ENCODE results near the gene IKZF1. TPM values are rescaled to one million over a fixed set of nuclear protein-coding genes. Genes with fewer than 3 reads are reported as not detected.

The IKZF1 gene
- total RNA-seq, 1 experiment from 2014 or later = 2.3 TPM

DNA sequence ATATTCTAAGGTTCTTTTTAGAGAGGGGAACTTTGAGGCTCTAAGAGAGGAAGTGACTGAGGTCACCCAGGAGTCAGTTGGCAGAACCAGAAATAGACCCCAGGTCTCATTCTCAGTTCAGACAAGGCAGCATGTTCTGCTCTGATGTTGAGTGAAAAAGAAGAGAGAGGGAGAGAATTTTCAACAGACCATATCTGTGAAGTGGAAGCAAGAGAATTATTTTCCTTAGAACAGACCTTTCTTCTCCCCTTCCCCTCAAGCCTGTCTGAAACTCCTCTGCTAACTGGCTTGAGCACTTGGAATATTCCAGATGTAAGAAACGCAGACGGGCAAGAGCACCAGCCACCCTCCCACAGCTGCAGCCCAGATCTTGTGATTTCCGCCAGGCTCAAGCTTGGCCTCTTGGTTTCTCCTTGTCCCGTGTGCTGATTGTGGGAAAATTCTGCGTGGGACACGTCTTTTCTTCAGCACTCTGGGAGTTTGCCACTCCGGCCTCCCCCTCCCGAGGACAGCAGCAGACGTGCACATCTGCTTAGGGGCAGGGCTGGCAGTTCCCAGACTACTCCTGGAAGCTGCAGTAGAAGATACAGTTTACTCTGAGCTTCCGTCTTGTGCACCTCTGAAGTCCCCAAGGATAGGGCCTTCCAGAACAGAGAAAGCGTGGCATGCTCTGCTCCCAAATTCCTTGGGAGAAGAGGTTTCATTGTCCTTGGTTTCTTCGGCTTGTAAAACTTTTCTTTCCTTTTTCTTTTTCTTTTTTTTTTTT lies 22.7 kb upstream of the IKZF1 start:
- Mint-ChIP-seq H3K36me3 (no peaks in the 10 kb centered on the region), H3K9me3 (no peaks in the 10 kb centered on the region), H3K4me1 (no peaks in the 10 kb centered on the region), H3K27ac (no peak overlapping the region), H3K4me3 (no peak overlapping the region), H3K27me3 (ENCODE audit: low read depth) (peaks cover 4% of the 10 kb centered on the region)
- ATAC-seq (no peak), DNase-seq (ENCODE audit: low spot score) (no peak)
- CTCF ChIA-PET = interaction anchor here (1.0 kb wide), 1 partner anchor 8 kb away, joined by 3 read pairs; no protein-coding TSS in a partner anchor
- no peak for TF ChIP-seq ZNF219 (CRISPR knock-in tag; IDR thresholded peaks at IDR 0.05; ENCODE audit: borderline replicate concordance)
- no peak for TF ChIP-seq ZNF423 (CRISPR knock-in tag; IDR thresholded peaks at IDR 0.05)
- TF ChIP-seq SP1 (CRISPR knock-in tag; conservative IDR thresholded peaks at IDR 0.05) = no peak
- TF ChIP-seq PRRX2 (CRISPR knock-in tag; IDR thresholded peaks at IDR 0.05) = no peak
- TF ChIP-seq JAZF1 (CRISPR knock-in tag; IDR thresholded peaks at IDR 0.05) = no peak
- TF ChIP-seq IRF2 (CRISPR knock-in tag; IDR thresholded peaks at IDR 0.05; ENCODE audit: borderline replicate concordance, low read depth) = no peak
- TF ChIP-seq RELA (CRISPR knock-in tag; IDR thresholded peaks at IDR 0.05; ENCODE audit: borderline replicate concordance) = no peak
- TF ChIP-seq, protein P1, sequence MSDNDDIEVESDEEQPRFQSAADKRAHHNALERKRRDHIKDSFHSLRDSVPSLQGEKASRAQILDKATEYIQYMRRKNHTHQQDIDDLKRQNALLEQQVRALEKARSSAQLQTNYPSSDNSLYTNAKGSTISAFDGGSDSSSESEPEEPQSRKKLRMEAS (CRISPR knock-in tag; IDR thresholded peaks at IDR 0.05) = no peak
- no peak for TF ChIP-seq ZNF317 (CRISPR knock-in tag; IDR thresholded peaks at IDR 0.05; ENCODE audit: borderline replicate concordance, low read depth)
- TF ChIP-seq GRHL2 (CRISPR knock-in tag; IDR thresholded peaks at IDR 0.05; ENCODE audit: insufficient replicate concordance, severe bottlenecking) = no peak
- no peak for TF ChIP-seq NFE2L1 (CRISPR knock-in tag; IDR thresholded peaks at IDR 0.05)
- no peak for TF ChIP-seq GABPB1 (CRISPR knock-in tag; IDR thresholded peaks at IDR 0.05)
- TF ChIP-seq ZNF532 (CRISPR knock-in tag; IDR thresholded peaks at IDR 0.05; ENCODE audit: borderline replicate concordance) = no peak
- TF ChIP-seq NFYB (CRISPR knock-in tag; conservative IDR thresholded peaks at IDR 0.05; ENCODE audit: low read depth) = no peak
- TF ChIP-seq, protein P2, sequence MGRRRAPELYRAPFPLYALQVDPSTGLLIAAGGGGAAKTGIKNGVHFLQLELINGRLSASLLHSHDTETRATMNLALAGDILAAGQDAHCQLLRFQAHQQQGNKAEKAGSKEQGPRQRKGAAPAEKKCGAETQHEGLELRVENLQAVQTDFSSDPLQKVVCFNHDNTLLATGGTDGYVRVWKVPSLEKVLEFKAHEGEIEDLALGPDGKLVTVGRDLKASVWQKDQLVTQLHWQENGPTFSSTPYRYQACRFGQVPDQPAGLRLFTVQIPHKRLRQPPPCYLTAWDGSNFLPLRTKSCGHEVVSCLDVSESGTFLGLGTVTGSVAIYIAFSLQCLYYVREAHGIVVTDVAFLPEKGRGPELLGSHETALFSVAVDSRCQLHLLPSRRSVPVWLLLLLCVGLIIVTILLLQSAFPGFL (CRISPR knock-in tag; IDR thresholded peaks at IDR 0.05; ENCODE audit: borderline replicate concordance) = no peak
- TF ChIP-seq FOXP1 (CRISPR knock-in tag; IDR thresholded peaks at IDR 0.05; ENCODE audit: borderline replicate concordance) = no peak
- TF ChIP-seq, protein P3, sequence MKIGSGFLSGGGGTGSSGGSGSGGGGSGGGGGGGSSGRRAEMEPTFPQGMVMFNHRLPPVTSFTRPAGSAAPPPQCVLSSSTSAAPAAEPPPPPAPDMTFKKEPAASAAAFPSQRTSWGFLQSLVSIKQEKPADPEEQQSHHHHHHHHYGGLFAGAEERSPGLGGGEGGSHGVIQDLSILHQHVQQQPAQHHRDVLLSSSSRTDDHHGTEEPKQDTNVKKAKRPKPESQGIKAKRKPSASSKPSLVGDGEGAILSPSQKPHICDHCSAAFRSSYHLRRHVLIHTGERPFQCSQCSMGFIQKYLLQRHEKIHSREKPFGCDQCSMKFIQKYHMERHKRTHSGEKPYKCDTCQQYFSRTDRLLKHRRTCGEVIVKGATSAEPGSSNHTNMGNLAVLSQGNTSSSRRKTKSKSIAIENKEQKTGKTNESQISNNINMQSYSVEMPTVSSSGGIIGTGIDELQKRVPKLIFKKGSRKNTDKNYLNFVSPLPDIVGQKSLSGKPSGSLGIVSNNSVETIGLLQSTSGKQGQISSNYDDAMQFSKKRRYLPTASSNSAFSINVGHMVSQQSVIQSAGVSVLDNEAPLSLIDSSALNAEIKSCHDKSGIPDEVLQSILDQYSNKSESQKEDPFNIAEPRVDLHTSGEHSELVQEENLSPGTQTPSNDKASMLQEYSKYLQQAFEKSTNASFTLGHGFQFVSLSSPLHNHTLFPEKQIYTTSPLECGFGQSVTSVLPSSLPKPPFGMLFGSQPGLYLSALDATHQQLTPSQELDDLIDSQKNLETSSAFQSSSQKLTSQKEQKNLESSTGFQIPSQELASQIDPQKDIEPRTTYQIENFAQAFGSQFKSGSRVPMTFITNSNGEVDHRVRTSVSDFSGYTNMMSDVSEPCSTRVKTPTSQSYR (CRISPR knock-in tag; IDR thresholded peaks at IDR 0.05) = no peak
- no peak for TF ChIP-seq SMAD4 (CRISPR knock-in tag; IDR thresholded peaks at IDR 0.05)
- TF ChIP-seq, protein P4, sequence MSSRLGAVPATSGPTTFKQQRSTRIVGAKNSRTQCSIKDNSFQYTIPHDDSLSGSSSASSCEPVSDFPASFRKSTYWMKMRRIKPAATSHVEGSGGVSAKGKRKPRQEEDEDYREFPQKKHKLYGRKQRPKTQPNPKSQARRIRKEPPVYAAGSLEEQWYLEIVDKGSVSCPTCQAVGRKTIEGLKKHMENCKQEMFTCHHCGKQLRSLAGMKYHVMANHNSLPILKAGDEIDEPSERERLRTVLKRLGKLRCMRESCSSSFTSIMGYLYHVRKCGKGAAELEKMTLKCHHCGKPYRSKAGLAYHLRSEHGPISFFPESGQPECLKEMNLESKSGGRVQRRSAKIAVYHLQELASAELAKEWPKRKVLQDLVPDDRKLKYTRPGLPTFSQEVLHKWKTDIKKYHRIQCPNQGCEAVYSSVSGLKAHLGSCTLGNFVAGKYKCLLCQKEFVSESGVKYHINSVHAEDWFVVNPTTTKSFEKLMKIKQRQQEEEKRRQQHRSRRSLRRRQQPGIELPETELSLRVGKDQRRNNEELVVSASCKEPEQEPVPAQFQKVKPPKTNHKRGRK (CRISPR knock-in tag; IDR thresholded peaks at IDR 0.05; ENCODE audit: borderline replicate concordance) = no peak
- TF ChIP-seq OVOL2 (CRISPR knock-in tag; IDR thresholded peaks at IDR 0.05; ENCODE audit: borderline replicate concordance) = no peak
- POLR2A ChIA-PET = no interaction called here

Measured in WTC11 (cell line).